Astrocyte (in vitro differentiated cells and primary cell): ENCODE results near the gene PAK4.

Experiments
- CTCF ChIP-seq: IDR thresholded peaks from 2 replicates; pipeline ENCODE4 v1.5.1; 2011; ENCODE audit warnings: low read depth, mild to moderate bottlenecking, inconsistent platforms, low read length, moderate library complexity; ENCODE audit not compliant: insufficient read depth
- EZH2 ChIP-seq: IDR thresholded peaks from 2 replicates; pipeline ENCODE4 v1.6.1; 2012; ENCODE audit warnings: mild to moderate bottlenecking, low read length, inconsistent platforms; ENCODE audit not compliant: insufficient read depth

- TF ChIP-seq CTCF: no peak
- no peak for TF ChIP-seq EZH2
These were observed 68.2 kb downstream of the PAK4 start for GRCh38 chr19:39193803-39194202.
